Measurements from ENCODE around the gene HPS4.

- TF ChIP-seq CTCF (conservative IDR thresholded peaks at IDR 0.05; ENCODE audit: low read length) (no peak), EZH2phosphoT487 (IDR thresholded peaks at IDR 0.05; ENCODE audit: borderline replicate concordance) (no peak)
Observed at GRCh38 chr22:26409719-26410335, 73.8 kb downstream of the HPS4 start.
